NOMO-1 (cell line): ENCODE results near the gene S1PR2.

Experiments
- DNase-seq, 2 experiments: peaks; one replicate each; lab custom pipeline; 2025; ENCODE audit not compliant: unreplicated experiment in 2 of 2; lab: John Stamatoyannopoulos, UW

S1PR2 gene

GRCh38 chr19:10230861-10231611 lies at the start of gene S1PR2:
S1PR2 (minus strand) TSS chr19:10231331; CDS start chr19:10224905, 6,426 bp downstream.
- DNase-seq, result peak; percentile 43 to 60

DNA sequence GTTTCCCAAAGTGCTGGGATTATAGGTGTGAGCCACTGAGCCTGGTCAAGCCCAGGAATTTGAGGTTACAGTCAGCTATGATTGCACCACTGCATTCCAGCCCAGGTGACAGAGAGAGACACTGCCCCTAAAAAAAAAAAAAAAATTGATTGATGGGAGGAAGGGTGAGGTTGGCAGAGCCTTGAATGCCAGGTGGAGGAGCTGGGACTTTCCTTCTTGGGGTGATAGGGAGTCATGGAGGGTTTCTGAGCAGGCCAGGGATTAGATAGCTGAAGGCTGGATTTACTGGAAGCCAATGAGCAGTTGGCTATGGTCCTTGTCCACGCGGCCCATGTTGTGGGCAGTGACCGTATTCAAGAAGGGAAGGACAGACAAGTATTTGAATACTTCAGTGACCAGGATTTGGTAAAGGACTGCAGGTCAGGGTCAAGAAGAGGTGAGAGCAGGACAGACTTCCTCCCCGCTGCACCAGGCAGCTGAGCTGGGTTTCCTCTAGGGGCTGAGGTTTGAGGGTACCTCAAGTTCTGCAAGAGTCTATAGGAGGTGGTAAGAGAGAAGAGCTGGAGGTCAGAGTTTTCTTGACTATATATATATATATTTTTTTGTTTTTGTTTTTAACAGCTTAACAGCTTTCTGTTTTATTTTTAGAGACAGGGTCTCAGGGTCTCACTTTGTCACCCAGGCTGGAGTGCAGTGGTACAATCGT lies 48.8 kb upstream of the S1PR2 start:
- no peak for DNase-seq

DNA sequence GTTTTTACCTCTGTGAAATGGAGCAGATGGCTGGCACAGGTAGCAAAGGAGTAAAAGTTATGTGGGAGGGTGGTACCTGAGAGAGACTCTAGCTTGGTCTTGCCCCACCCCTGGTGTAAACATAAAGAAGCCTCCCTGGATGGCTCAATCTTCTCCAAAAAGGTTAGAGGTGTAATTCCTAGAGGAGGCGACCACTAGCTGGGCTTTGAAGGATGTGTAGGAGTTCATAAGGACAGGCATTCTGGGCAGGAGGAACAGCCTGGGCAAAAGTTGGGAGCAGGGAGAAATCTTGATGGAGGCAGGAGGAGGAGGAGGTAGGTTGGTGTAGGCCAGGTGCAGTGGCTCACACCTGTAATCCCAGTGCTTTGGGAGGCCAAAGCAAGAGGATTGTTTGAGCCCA lies 47.8 kb upstream of the S1PR2 start:
- no peak for DNase-seq

GRCh38 chr19:10277795-10278589 lies 46.9 kb upstream of the S1PR2 start:
- DNase-seq, result no peak

DNA sequence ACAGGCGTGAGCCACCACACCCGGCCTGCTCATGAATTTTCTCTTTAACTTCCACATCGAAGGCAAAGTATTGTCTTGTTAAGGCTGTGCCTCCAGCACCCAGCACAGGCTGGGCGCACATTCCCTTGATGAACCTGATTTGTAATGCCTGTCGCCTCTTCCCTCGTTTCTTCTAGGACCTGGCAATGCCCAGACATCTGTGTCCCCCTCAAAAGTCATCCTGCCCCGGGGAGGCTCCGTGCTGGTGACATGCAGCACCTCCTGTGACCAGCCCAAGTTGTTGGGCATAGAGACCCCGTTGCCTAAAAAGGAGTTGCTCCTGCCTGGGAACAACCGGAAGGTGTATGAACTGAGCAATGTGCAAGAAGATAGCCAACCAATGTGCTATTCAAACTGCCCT lies 43.5 kb upstream of the S1PR2 start:
- DNase-seq, result no peak

DNA sequence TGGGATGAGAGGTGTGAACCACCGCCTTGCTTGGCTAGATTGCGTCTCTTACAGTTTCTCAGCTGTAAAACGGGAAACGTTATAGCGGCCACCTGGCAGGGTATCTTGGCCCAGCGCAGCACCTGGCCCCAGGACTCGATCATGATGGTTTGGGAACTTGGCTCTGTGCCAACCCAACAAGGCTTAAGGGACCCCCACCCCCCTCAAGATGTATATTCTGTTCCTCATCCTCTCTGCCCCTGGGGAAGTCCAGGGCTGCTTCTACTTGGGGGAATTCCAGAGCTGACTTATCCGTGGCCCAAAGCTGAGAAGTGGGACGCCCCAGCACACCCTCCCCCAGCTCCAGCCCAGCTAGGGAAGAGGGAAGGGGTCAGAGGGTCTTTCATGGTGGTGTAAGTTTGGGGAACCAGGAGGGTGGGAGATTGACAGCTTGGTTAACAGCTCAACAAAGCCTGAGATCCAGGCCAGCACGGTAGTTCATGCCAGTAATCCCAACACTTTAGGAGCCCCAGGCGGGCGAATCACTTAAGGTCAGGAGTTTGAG lies 40.5 kb upstream of the S1PR2 start:
- no peak for DNase-seq

DNA sequence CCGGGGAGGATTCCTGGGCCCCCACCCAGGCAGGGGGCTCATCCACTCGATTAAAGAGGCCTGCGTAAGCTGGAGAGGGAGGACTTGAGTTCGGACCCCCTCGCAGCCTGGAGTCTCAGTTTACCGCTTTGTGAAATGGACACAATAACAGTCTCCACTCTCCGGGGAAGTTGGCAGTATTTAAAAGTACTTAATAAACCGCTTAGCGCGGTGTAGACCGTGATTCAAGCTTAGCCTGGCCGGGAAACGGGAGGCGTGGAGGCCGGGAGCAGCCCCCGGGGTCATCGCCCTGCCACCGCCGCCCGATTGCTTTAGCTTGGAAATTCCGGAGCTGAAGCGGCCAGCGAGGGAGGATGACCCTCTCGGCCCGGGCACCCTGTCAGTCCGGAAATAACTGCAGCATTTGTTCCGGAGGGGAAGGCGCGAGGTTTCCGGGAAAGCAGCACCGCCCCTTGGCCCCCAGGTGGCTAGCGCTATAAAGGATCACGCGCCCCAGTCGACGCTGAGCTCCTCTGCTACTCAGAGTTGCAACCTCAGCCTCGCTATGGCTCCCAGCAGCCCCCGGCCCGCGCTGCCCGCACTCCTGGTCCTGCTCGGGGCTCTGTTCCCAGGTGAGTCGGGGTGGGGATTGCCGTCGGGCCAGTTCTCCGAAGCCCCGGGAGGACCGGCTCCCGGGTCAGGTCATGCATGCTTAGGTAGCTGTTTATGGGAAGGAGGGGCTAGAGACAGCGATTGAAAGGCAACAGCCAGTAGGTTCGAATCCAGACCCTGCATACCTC lies 39.7 kb upstream of the S1PR2 start, which contains the start of gene ICAM1:
TSS of gene ICAM1 (plus strand) at position 505 of the 779 bp plus-strand sequence. CDS start at position 545, 40 bp downstream.
- peak; percentile 37 to 62 for DNase-seq

GRCh38 chr19:10270180-10270615 lies 39.1 kb upstream of the S1PR2 start:
- peak; percentile 73 to 81 for DNase-seq

GRCh38 chr19:10269333-10270179 lies 38.4 kb upstream of the S1PR2 start:
- peak; percentile 64 to 71 for DNase-seq

DNA sequence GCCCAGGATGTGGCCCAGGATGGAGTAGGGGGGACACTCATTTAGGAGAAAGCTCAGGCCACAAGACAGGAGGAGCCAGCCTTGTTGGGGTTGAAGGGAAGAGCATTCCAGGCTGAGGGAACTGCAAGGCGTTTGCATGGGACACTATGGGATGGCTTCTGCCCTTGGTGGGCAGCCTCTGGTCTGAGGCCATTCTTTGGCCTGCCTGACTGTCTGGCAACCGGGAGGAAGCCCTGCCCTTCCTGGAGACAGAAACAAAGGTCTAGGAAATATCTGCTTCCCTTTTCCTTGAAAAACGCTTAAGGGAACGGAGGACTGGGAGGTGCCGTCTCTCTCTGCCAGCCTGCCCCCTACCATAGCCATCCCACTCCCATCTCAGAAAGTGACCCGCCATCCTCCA lies 36.9 kb upstream of the S1PR2 start:
- DNase-seq, result no peak

DNA sequence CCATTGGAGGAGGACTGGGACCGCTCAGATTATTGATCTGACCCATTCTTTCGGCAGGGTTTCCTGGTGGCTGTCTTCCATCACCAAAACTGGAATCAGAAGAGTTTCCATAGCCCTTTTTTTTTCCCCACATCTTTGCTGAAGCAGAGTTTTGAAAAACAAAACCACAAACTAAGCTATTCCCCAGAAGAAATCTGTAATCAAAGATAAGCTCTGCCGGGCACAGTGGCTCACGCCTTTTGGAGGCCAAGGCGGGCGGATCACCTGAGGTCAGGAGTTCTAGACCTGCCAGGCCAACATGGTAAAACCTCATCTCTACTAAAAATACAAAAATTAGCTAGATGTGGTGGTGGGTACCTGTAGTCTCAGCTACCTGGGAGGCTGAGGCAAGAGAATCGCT lies 35.6 kb upstream of the S1PR2 start:
- DNase-seq, result no peak

- DNase-seq, result no peak
These were observed 31.6 kb upstream of the S1PR2 start for GRCh38 chr19:10262771-10263170.

- DNase-seq, result no peak
These were observed 29.0 kb upstream of the S1PR2 start for GRCh38 chr19:10260141-10260584.

GRCh38 chr19:10259162-10259905 lies 28.2 kb upstream of the S1PR2 start:
- DNase-seq, result peak; percentile 55 to 67

- no peak for DNase-seq
These were observed 27.1 kb upstream of the S1PR2 start for GRCh38 chr19:10258080-10258710.

DNA sequence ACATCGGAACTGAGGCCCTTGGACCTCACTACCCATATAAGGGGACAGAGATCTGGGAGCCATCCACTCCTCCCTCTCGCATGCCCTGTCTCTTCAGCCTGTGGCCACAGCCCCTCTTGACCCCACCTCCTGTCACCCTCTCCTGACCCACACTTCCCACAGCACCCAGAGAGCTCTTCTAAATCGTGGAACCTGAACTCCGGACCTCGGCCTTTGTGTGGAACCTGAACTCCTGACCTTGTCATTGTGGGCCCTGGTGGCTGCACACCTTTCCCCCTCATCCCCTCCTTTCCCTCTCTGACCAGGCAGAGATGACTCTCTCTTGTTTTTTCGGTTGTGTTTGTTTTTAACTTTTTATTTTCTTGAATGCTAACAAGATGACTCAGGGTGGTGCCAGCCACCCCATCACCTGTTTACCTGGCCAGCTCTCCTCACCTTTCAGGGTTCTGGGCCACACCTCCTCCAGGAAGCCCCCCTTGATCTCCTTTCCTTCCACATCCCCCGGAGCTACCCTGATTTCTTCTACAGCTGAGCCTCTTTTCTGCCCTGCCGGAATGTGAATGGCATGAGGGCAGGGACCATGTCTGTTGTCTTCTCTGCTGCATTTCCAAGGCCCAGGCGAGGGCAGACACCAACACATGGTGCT lies 26.0 kb upstream of the S1PR2 start:
- no peak for DNase-seq

GRCh38 chr19:10256551-10256950 lies 25.4 kb upstream of the S1PR2 start:
- DNase-seq, result no peak

GRCh38 chr19:10255358-10255757 lies 24.2 kb upstream of the S1PR2 start:
- no peak for DNase-seq
